H1 (cell line): ENCODE measurements around the gene SPRYD3. TPM values are rescaled to one million over a fixed set of nuclear protein-coding genes. Genes with fewer than 3 reads are reported as not detected.

ENCODE experiments used
- CTCF ChIA-PET: fragments of 300-600 bp; sonication (Branson Sonifier 250); formaldehyde crosslinking; loops from one replicate; lab custom pipeline; 2021; ENCODE audit not compliant: partially characterized antibody; lab: Charles Lee
- POLR2A ChIA-PET: fragments of 300-600 bp; sonication (Branson Sonifier 250); formaldehyde crosslinking; loops from one replicate; lab custom pipeline; 2021; ENCODE audit warnings: inconsistent platforms; ENCODE audit not compliant: partially characterized antibody; lab: Charles Lee
- DNase-seq, 2 experiments: peaks; one replicate each; pipeline versions ENCODE4 v3.0.0 to v3.0.0-alpha.2; 2010 to 2022; ENCODE audit warnings: low spot score in 2 of 2, low read depth in 1 of 2, mixed read lengths in 1 of 2
- FAIRE-seq: peaks from 2 replicates; lab custom pipeline; 2011; peaks lifted over from hg19 to GRCh38; lab: Jason Lieb, UNC
- H2AFZ ChIP-seq: 2 replicates; pipeline ENCODE4 v1.8.1; 2012; ENCODE audit warnings: low read length, inconsistent platforms
- H2AK5ac ChIP-seq: 2 replicates; pipeline ENCODE4 v1.6.1; 2013; ENCODE audit warnings: low read depth, low read length
- H2BK120ac ChIP-seq: replicated peaks from 2 replicates; pipeline ENCODE3; 2013; ENCODE audit warnings: low read depth, low read length, inconsistent platforms
- H2BK12ac ChIP-seq: 2 replicates; pipeline ENCODE4 v1.6.1; 2013; ENCODE audit warnings: low read depth, low read length
- H2BK15ac ChIP-seq: 2 replicates; pipeline ENCODE4 v1.6.1; 2013; ENCODE audit warnings: low read length
- H2BK20ac ChIP-seq: 2 replicates; pipeline ENCODE4 v1.6.1; 2013; ENCODE audit warnings: low read length
- H2BK5ac ChIP-seq: 2 replicates; pipeline ENCODE4 v1.6.1; 2013; ENCODE audit warnings: low read depth, low read length
- H3K14ac ChIP-seq: 2 replicates; pipeline ENCODE4 v1.6.1; 2013; ENCODE audit warnings: inconsistent platforms; ENCODE audit not compliant: insufficient read length
- H3K18ac ChIP-seq: 2 replicates; pipeline ENCODE4 v1.6.1; 2013; ENCODE audit warnings: low read length; ENCODE audit errors: extremely low read depth
- H3K23ac ChIP-seq: 2 replicates; pipeline ENCODE4 v1.6.1; 2013; ENCODE audit warnings: inconsistent platforms; ENCODE audit not compliant: insufficient read length
- H3K23me2 ChIP-seq: 2 replicates; pipeline ENCODE4 v1.6.1; 2013; ENCODE audit warnings: low read depth, low read length
- H3K27ac ChIP-seq: 2 replicates; pipeline ENCODE4 v1.6.1; 2011; ENCODE audit warnings: low read depth, low read length, inconsistent platforms
- H3K27me3 ChIP-seq, 4 experiments: replicated peaks in 1 of 4; 1 replicate in 1 of 4; 2 replicates in 3 of 4; pipeline versions ENCODE4 v1.6.1 to v1.8.1; 2011 to 2013; ENCODE audit warnings: low read length in 3 of 4, mild to moderate bottlenecking in 3 of 4, inconsistent platforms in 2 of 4, mixed read lengths in 2 of 4, moderate library complexity in 1 of 4; ENCODE audit not compliant: control insufficient read depth in 3 of 4, insufficient read depth in 3 of 4; ENCODE audit errors: extremely low read depth in 1 of 4
- H3K36me3 ChIP-seq, 4 experiments: 2 replicates each; pipeline versions ENCODE4 v1.6.1 to v1.8.1; 2011 to 2013; ENCODE audit warnings: mild to moderate bottlenecking in 4 of 4, low read length in 3 of 4, moderate library complexity in 2 of 4, control low read depth in 1 of 4, inconsistent platforms in 1 of 4; ENCODE audit not compliant: insufficient read depth in 4 of 4, control insufficient read depth in 2 of 4
- H3K4ac ChIP-seq: replicated peaks from 2 replicates; pipeline ENCODE3; 2013; ENCODE audit warnings: low read length, low read depth, mixed read lengths, inconsistent platforms; ENCODE audit not compliant: insufficient read length
- H3K4me1 ChIP-seq, 4 experiments: replicated peaks in 1 of 4; 1 replicate in 1 of 4; 2 replicates in 3 of 4; pipeline versions ENCODE4 v1.6.1 to v1.8.1; 2011 to 2013; ENCODE audit warnings: low read length in 3 of 4, inconsistent platforms in 2 of 4, mixed read lengths in 1 of 4; ENCODE audit not compliant: insufficient read depth in 4 of 4, control insufficient read depth in 3 of 4
- H3K4me2 ChIP-seq, 2 experiments: 2 replicates each; pipeline versions ENCODE4 v1.6.1 to v1.8.1; 2011 to 2013; ENCODE audit warnings: low read depth in 2 of 2, low read length in 2 of 2, control low read depth in 1 of 2, inconsistent platforms in 1 of 2, mild to moderate bottlenecking in 1 of 2; ENCODE audit not compliant: insufficient read depth in 1 of 2
- H3K4me3 ChIP-seq, 4 experiments: fragments of 200-600, 300-600 bp in 1 of 4; sonication (generic), shearing (Covaris generic), sonication (Bioruptor Twin) in 1 of 4; 2 replicates each; pipeline versions ENCODE4 v1.5.1 to v1.8.1; 2011 to 2016; ENCODE audit warnings: low read length in 4 of 4, low read depth in 3 of 4, control low read depth in 2 of 4, inconsistent platforms in 2 of 4, mild to moderate bottlenecking in 2 of 4, mixed read lengths in 1 of 4, moderate library complexity in 1 of 4; ENCODE audit not compliant: insufficient read depth in 2 of 4; ENCODE audit errors: extremely low read depth in 1 of 4
- H3K56ac ChIP-seq: replicated peaks from 2 replicates; pipeline ENCODE3; 2013; ENCODE audit warnings: low read depth, mild to moderate bottlenecking, mixed read lengths, low read length, inconsistent platforms; ENCODE audit not compliant: insufficient read length
- H3K79me1 ChIP-seq: 2 replicates; pipeline ENCODE4 v1.6.1; 2013; ENCODE audit warnings: low read depth, low read length, control low read depth
- H3K79me2 ChIP-seq, 2 experiments: 2 replicates each; pipeline versions ENCODE4 v1.6.1 to v1.8.1; 2012 to 2013; ENCODE audit warnings: low read length in 2 of 2, mild to moderate bottlenecking in 2 of 2, inconsistent platforms in 1 of 2; ENCODE audit not compliant: insufficient read depth in 2 of 2, control insufficient read depth in 1 of 2
- H3K9ac ChIP-seq, 4 experiments: replicated peaks in 1 of 4; 1 replicate in 1 of 4; 2 replicates in 3 of 4; pipeline versions ENCODE4 v1.6.1 to v1.8.1; 2011 to 2013; ENCODE audit warnings: low read depth in 3 of 4, low read length in 3 of 4, control low read depth in 2 of 4, mild to moderate bottlenecking in 2 of 4, moderate library complexity in 2 of 4, inconsistent platforms in 1 of 4; ENCODE audit errors: extremely low read depth in 1 of 4
- H3K9me3 ChIP-seq, 2 experiments: 2 replicates each; pipeline versions ENCODE4 v1.6.1 to v1.8.1; 2012 to 2013; ENCODE audit warnings: mild to moderate bottlenecking in 2 of 2, moderate library complexity in 2 of 2, control low read depth in 1 of 2, inconsistent platforms in 1 of 2, low read depth in 1 of 2, low read length in 1 of 2, mixed read lengths in 1 of 2; ENCODE audit not compliant: insufficient read depth in 2 of 2
- H4K20me1 ChIP-seq, 2 experiments: replicated peaks in 1 of 2; 2 replicates each; pipeline versions ENCODE3 to v1.8.1; 2011 to 2013; ENCODE audit warnings: inconsistent platforms in 2 of 2, low read length in 2 of 2, mild to moderate bottlenecking in 1 of 2; ENCODE audit not compliant: insufficient read depth in 2 of 2, control insufficient read depth in 1 of 2
- H4K5ac ChIP-seq: 2 replicates; pipeline ENCODE4 v1.6.1; 2013; ENCODE audit warnings: low read length, low read depth, mixed read lengths, inconsistent platforms; ENCODE audit not compliant: insufficient read length
- H4K8ac ChIP-seq: 2 replicates; pipeline ENCODE4 v1.8.0; 2013; ENCODE audit warnings: mild to moderate bottlenecking, moderate library complexity, low read length, inconsistent platforms; ENCODE audit not compliant: insufficient read depth; ENCODE audit errors: extremely low read depth
- H4K91ac ChIP-seq: replicated peaks from 2 replicates; pipeline ENCODE3; 2013; ENCODE audit warnings: low read length, mixed read lengths, inconsistent platforms; ENCODE audit not compliant: insufficient read length
- CBX8 ChIP-seq: fragments of 300-800, 300-1000 bp; sonication (generic); IDR thresholded peaks from 2 replicates; pipeline ENCODE4 v1.7.1; 2016; ENCODE audit warnings: low read depth, low read length, borderline replicate concordance
- EGR1 ChIP-seq: IDR thresholded peaks from 2 replicates; pipeline ENCODE4 v1.6.1; 2011; ENCODE audit warnings: low read depth, low read length, borderline replicate concordance
- GABPA ChIP-seq: IDR thresholded peaks from 2 replicates; pipeline ENCODE4 v1.6.1; 2011; ENCODE audit warnings: mild to moderate bottlenecking, low read length, moderate library complexity, borderline replicate concordance; ENCODE audit not compliant: insufficient read depth
- JUN ChIP-seq: IDR thresholded peaks from 2 replicates; pipeline ENCODE4 v1.6.1; 2011; ENCODE audit warnings: low read depth, mild to moderate bottlenecking, improper control_type of control experiment, low read length
- PHF8 ChIP-seq: fragments of 200-600 bp; sonication (generic); conservative IDR thresholded peaks from 2 replicates; pipeline ENCODE4 v1.7.1; 2012; ENCODE audit warnings: low read depth, mild to moderate bottlenecking, inconsistent platforms, low read length, moderate library complexity
- RNF2 ChIP-seq: fragments of 200-900, 300-1000 bp; sonication (generic); IDR thresholded peaks from 2 replicates; pipeline ENCODE4 v1.7.1; 2016; ENCODE audit warnings: borderline replicate concordance, low read depth, mild to moderate bottlenecking, antibody characterized with exemption, low read length; ENCODE audit not compliant: poor library complexity, severe bottlenecking; ENCODE audit errors: missing control alignments
- TAF7 ChIP-seq: optimal IDR thresholded peaks from 2 replicates; pipeline ENCODE3; 2011; ENCODE audit warnings: low read depth, mild to moderate bottlenecking, inconsistent platforms, low read length, moderate library complexity, borderline replicate concordance
- WGBS, 2 experiments: shearing (Covaris generic) in 1 of 2; methylation state at CpG; one replicate each; pipeline versions ENCODE4 v1.1.6 to v1.1.7; 2013 to 2015; ENCODE audit warnings: low lambda C conversion rate in 2 of 2, mixed read lengths in 2 of 2, inconsistent platforms in 1 of 2, low coverage in 1 of 2, missing lambda C conversion rate in 1 of 2; ENCODE audit not compliant: insufficient replicate concordance in 2 of 2, insufficient coverage in 1 of 2, insufficient read length in 1 of 2; ENCODE audit errors: extremely low coverage in 1 of 2, missing lambda C conversion rate in 1 of 2; 5-methylcytosine and 5-hydroxymethylcytosine counted together
- polyA plus RNA-seq, 7 experiments: library from polyadenylated mRNA; depleted of rRNA in 3 of 7; stranded (reverse) in 5 of 7; unstranded in 2 of 7; fragments of >200 nt in 5 of 7; fragments of 200-250 nt in 2 of 7; gene quantifications; 1 replicate in 5 of 7; 2 replicates in 1 of 7; 4 replicates in 1 of 7; pipeline versions ENCODE4 v1.2.1 to v1.2.3, GENCODE V29; 2011 to 2013; ENCODE audit warnings: missing spikeins in 2 of 7, mixed read lengths in 2 of 7
- total RNA-seq: library from RNA; stranded (reverse); fragmentation: NEBNext Ultra II Directional; extraction: Animal tissue kit (Norgen Biotek cat#: 25700); gene quantifications from 2 replicates; pipeline ENCODE4 v1.2.1, GENCODE V29; 2021

SPRYD3 gene
- total and polyA plus RNA-seq, 2 of the 8 experiments (the other 6 are each of a cell fraction or from before 2014, with no cell fraction given), result 6.8 to 8.0 TPM

DNA sequence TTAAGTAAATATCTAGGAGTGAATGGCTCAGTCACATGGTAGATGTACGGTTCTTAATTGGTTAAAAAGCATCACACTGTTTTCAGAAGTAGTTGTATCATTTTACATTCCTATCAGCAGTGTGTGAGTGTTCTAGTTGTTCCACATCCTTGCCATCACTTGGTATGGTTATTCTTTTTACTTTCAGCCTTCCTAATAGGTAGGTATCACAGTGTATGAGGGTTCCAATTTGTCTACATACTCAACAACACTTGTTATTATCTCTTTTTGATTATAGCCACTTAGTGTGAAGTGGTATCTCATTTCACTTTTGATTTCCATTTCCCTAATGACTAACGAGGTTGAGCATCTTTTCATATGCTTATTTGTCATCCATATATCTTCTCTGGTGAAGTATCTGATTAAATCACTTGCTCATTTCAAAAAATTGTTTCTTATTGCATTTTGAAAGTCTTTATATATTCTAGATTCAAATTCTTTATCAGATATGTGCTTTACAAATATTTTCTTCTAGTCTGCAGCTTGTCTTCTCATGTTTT lies 3.5 kb upstream of the SPRYD3 start:
- no peaks in the 10 kb centered on the region for H4K20me1 ChIP-seq
- H2BK120ac ChIP-seq, result no peak overlapping the region
- no peak overlapping the region for H2AFZ ChIP-seq
- no peak overlapping the region for H2BK15ac ChIP-seq
- CTCF ChIA-PET, result interaction anchor here (19.0 kb wide), 1 partner anchor 17 kb away, joined by 240 read pairs; no protein-coding TSS in a partner anchor
- no peak overlapping the region for H2AK5ac ChIP-seq
- POLR2A ChIA-PET, result interaction anchor here (1.2 kb wide), 1 partner anchor 34 kb away, joined by 3 read pairs; no protein-coding TSS in a partner anchor
- H3K9me3 ChIP-seq, result no peaks in the 10 kb centered on the region
- H3K79me2 ChIP-seq, result no peaks in the 10 kb centered on the region
- H3K18ac ChIP-seq, result no peak overlapping the region
- no peak overlapping the region for H3K56ac ChIP-seq
- H4K91ac ChIP-seq, result no peak overlapping the region
- peaks cover 0 to 3% (median 2%) of the 10 kb centered on the region in 4 experiments; a peak in 3 of 7 replicates for H3K4me1 ChIP-seq
- H3K27me3 ChIP-seq, result peaks cover 0 to 6% (median 3%) of the 10 kb centered on the region in 4 experiments; a peak in 4 of 7 replicates
- H2BK5ac ChIP-seq, result no peak overlapping the region
- no peak overlapping the region for H3K27ac ChIP-seq
- H3K36me3 ChIP-seq, result no peaks in the 10 kb centered on the region
- no peak overlapping the region for H3K14ac ChIP-seq
- H3K4me3 ChIP-seq, result no peak overlapping the region
- H3K4ac ChIP-seq, result no peak overlapping the region
- no peak overlapping the region for H3K9ac ChIP-seq
- no peak overlapping the region for H4K5ac ChIP-seq
- H3K23me2 ChIP-seq, result peaks cover 10% of the 10 kb centered on the region; the same call in 1 of the 2 replicates
- H2BK12ac ChIP-seq, result no peak overlapping the region
- no peak overlapping the region for H3K23ac ChIP-seq
- no peak overlapping the region for H4K8ac ChIP-seq
- no peak overlapping the region for H3K4me2 ChIP-seq
- no peak for DNase-seq
- no peak for FAIRE-seq
- H3K79me1 ChIP-seq, result no peaks in the 10 kb centered on the region
- H2BK20ac ChIP-seq, result no peak overlapping the region
- 79% methylated on average over 2 of the region's 2 CpGs; no CpG with 5 or more reads in 1 of the 2 experiments for WGBS, 2 experiments
- TF ChIP-seq GABPA (no peak), JUN (no peak), CBX8 (no peak), PHF8 (no peak), RNF2 (no peak), TAF7 (no peak), EGR1 (no peak)
